Measurements from ENCODE around the gene RSL1D1.
"Not testable (repeated sequence)": the region's sequence is repeated elsewhere in the genome, so short reads cannot be mapped to it uniquely, and the experiment has no call there.

The RSL1D1 gene

DNA sequence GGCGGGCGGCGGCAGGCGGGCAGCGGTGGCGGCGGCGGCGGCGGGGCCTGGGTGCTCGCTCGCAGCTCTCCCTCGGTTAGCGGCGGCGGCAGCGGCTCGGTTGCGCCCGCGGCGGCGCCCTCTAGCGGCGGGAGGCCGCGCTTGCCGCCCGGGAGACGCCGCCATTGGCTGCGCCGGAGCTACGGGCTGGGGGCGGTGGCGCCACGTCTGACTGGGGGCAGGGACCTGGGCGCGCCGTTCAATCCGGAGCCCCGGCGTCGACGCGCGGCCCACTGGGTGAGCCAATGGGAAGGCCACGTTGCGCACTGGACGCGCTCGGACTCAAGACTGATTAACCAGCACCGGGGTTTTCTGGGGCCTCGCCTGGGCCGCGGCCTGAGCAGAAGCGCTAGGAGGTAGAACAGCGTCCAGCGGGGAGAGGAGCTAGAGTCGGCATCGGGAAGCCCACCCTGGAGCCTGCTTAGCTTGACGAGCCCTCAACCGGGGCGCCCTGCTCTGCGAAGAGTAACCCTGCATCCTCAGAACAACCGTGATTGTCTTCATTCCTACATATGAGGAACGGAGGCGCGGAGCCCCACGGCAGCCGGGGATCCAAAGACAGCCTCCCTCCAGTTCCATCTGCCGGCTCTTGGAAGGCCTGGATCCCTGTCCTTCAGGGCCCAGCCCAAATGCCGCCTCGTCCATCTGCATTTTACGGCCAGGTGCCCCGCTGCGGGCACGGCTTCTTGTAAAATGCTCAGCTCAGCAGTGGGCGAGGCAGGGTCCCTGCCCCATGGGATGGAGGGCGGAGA, 54.0 kb downstream of the RSL1D1 start, which contains the start of gene ZC3H7A:
ZC3H7A (minus strand) TSS at position 93 of the 791 bp plus-strand sequence. CDS start 14,904 bp downstream, outside the sequence.
- DNase-seq (ENCODE audit: low read depth): peak; percentile 99

DNA sequence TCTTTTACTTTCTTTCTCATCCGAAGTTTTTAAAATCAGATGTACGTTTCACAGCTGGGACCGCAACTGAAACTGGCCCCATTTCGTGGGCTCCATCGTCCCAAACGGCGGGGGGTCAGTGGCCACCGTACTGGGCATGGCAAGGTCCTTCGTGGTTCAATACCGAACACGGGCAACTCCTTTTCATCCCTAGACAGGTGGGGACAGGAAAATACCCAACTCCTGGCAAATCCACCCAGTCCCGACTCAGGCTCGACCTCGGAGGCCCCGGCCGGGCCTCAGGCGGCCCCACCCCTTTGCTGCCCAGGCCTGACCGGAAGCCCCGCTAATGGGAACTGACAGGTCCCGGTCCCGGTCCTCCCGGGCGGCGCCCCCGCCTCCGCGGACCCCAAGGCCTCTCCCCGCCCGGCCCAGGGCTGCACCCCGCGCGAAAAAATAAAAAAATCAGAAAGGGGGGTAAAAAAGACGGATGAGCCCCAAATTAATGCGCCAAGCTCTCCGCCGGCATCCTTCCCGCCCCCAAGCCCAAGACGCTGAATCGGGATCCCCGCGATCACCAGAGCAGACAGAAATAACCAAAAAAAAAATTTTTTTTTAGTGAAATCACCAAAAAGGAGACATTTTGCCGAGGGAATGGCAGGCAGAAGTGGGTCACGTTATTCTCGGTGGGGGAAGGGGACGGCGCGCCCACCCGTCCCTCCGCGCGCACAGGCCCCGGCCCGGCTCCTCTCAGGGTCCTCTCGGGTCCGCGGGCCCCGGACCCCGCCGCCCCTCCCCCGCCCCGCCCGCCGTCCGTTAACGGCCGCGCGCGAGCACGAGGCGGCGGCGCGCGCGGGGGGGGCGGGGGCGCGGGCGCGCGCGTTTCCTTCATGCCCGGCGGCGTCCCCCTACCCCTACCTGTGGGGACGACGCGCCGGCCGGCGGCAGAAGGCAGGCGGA, 54.8 kb downstream of the RSL1D1 start:
- peak; percentile 50 for DNase-seq (ENCODE audit: low read depth)

DNA sequence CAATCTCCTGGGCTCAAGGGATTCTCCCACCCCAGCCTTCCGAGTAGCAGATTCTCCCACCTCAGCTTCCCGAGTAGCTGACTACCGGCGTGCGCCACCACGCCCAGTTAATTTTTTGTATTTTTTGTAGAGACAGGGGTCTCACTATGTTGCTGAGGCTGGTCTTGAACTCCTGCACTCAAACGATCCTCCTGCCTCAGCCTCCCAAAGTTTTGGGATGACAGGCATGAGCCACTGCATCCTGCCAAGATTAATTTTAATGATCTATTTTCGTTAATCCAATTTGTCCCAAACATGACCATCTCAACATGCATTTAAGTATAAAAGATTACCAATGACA, 55.5 kb downstream of the RSL1D1 start:
- no peak for DNase-seq (ENCODE audit: low read depth)

DNA sequence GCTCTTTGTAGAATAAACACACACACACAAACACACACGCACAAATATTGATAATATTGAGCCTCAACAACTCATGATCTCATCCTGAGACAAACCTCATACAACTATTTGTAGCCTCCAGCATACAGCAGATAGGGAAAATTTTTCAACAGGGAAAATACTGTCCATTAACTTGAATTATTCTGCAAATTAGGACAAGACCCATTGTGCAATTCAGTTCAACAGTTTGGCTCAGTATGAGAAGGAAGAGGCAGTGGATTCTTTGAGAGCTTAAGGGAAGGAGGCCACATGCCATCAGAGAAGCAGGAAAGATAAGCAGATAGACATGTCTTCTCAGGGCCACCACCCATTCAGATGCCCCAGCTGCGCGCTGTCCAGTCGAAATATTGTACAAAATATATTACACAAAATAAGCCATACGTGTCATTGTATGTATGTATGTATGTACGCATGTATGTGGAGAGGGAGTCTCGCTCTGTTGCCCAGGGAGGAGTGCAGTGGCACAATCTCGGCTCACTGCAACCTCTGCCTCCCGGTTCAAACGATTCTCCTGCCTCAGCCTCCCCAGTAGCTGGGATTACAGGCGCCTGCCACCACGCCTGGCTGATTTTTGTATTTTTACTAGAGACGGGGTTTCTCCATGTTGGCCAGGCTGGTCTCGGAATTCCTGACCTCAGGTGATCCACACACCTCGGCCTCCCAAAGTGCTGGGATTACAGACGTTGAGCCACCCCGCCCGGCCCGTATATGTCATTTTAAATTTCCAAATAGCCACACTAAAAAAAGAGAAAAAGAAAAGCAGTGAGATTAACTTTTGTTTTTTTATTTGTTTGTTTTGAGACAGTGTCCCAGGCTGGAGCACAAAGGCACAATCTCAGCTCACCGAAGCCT, 56.1 kb downstream of the RSL1D1 start:
- no peak for DNase-seq (ENCODE audit: low read depth)

DNA sequence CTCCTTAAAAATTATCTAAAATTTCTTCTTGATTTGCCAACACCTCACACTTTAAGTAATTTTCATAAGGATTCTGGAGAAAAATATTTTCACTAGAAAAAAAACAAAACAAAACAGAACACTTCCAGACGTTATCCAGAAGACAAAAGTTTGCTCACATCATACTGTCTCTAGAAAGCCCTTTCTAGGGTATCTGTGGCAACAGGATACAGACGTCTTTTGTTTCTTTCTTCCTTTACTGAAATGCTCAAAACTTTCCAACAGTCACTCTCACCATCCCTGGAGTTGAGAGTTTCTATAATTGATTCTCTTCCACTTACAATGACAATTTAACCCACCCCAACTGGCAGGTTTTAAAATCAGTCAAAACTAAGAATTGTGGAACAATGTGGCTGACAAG, 56.9 kb downstream of the RSL1D1 start:
- no peak for DNase-seq (ENCODE audit: low read depth)

DNA sequence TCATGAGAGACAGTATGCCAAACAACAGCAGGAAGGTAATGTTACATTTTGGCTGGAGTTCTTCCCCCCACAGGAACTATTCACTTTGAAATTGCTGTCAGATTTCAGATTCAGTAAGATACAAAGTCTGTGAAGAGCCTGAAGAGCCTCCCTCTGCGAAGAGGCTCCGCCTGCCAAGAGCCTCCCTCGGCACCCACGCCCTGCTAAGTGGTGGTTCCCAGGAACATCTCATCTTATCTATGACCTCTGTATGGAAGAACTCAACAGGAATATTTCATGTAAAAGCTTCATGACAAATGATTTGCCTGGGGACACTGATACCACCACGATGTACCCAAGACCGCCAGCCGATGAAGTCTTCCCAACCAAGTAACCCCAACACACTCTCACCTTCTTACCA, 57.5 kb downstream of the RSL1D1 start:
- DNase-seq (ENCODE audit: low read depth): peak; percentile 35

DNA sequence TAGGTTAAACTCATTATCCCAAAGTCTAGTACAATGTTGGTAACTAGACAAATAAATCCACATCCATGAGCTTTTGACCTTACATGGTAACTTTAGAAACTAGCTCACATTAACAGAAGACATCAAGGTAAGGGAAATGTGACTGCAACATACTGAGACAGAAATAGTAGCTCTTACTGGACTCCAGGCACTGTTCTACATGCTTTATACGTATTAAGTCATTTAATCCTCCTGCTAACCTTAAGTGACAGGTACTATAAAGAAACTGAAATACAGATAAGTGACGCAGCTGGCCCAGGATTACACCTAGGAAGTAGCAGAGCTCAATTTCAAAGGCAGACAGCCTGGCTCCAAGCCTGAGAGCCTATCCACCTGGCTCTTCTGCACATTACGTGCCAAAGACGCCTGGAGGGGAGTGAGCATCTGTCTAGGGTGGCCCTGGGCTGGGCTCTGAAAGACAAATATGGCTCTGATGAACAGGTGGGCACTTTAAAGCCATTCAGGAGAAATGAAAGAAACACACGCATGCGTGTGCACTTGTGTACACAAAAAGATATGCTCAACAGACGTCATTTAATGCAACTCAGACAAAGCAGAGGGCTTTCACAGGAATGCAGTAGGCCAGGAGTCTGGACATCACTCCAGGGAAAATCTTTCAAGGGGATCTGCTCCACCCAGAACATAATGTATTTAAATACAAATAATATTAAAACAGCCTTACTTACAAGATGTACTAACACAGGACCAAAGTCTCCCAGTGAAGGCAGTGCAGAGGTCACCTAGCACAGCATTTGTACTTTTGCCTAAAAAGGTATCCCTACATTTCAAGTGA, 58.7 kb downstream of the RSL1D1 start:
- no peak for DNase-seq (ENCODE audit: low read depth)

DNA sequence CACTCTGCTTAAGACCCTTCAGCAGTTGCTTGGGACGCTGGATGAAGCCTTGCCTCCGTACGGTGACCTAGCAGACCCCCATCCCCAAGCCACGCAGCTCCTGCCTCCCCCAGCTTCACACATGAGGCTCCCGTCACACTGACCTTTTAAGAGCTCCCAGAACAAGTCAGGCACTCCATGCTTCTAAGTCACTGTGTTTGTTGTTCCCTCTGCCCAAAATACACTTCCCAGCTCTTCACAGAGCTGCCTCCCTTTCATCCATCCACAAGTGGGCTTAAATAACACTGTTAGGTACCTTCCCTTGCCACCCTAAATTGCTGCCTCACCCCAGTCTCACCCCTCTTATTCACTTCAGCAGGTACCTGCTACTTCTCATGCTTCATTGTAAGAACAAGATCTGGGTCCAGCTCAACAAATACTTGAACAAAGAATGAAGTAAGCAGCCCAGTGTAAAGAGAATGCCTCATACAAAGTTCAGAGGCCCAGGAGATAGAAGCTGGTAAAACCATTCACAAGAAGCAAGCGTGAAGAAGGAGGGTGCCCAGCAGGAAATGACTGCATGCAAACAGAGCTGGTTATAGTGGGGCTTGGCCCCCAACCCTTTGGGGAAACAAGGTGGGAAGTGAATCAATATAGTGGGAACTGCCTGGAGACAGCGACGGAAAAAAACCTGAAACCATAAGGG, 60.1 kb downstream of the RSL1D1 start:
- no peak for DNase-seq (ENCODE audit: low read depth)

DNA sequence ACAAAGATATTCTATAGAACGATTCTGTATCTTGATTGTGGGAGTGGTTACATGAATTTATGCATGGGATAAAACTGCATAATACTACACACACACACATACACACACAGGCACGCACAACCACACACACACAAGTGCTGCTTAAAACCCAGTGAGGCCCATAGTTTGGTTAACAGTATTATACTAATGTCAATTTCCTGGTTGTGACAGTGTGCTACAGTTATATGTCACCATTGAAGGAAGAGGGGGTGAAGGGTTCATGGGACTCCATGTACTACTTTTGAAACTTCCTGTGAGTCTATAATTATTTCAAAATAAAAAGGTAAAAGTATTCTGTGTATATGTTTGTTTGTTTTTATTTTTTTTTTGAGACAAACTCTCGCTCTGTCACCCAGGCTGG, 62.4 kb downstream of the RSL1D1 start:
- no peak for DNase-seq (ENCODE audit: low read depth)

DNA sequence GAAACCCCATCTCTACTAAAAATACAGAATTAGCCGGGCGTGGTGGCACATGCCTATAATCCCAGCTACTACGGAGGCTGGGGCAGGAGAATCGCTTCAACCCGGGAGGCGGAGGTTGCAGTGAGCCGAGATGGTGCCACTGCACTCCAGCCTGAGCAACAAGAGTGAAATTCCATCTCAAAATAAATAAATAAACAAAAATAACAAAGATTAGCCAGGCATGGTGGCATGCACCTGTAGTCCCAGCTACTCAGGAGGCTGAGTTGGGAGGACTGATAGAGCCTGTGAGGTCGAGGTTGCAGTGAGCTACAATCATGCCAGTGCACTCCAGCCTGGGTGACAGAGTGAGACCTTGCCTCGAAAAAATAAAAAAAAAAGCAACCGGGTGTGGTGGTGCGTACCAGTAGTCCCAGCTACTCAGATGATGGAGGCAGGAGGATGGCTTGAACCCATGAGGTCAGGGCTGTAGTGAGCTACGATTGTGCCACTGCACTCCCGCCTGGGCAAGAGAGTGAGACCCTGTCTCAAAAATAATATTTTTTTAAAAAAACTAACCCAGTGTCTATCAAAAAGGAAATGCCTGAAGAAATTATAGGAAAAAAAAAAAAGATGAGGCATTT, 66.3 kb downstream of the RSL1D1 start:
- not testable (repeated sequence) for DNase-seq (ENCODE audit: low read depth)

DNA sequence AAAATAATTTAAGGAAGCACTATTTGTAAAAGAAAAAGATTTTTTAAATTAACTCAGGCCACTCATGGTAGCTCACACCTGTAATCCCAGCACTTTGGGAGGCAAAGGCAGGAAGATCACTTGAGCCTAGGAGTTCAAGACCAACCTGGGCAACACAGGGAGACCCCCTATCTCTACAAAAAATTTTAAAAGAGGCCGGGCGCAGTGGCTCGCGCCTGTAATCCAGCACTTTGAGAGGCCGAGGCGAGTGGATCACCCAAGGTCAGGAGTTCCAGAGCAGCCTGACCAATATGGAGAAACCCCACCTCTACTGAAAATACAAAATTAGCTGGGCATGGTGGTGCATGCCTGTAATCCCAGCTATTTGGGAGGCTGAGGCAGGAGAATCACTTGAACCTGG, 67.0 kb downstream of the RSL1D1 start:
- not testable (repeated sequence) for DNase-seq (ENCODE audit: low read depth)

DNA sequence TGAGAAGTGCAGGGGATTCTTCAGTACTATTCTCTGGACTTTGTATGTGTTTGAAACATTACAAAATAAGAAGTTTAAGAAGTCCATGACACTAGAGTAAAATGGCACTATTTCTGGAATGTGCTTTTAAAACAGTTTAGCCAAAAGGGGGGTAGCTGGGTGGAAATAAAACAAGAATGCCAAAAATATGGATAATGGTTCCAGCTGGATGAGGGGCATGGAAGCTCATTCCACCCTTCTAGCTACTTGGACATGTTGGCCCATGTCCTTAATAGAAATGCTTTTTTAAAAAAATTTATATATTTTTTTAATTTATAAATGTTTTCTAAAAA, 67.3 kb downstream of the RSL1D1 start:
- DNase-seq (ENCODE audit: low read depth): no peak

All from iris pigment epithelial cell (primary cell).